Uterus (tissue), 2 donors: ENCODE measurements around the gene COL5A1.

ENCODE experiments used
- CTCF ChIP-seq, 4 experiments: fragments of 200-600 bp in 2 of 4; fragments of 450-650 bp in 2 of 4; sonication (generic) in 2 of 4; IDR thresholded peaks; one replicate each; pipeline ENCODE4 v1.5.1; 2016 to 2019; ENCODE audit warnings: antibody characterized with exemption in 4 of 4, mild to moderate bottlenecking in 2 of 4, moderate library complexity in 1 of 4
- POLR2A ChIP-seq, 2 donors: fragments of 450-650 bp; IDR thresholded peaks; one replicate each; pipeline ENCODE4 v1.6.1; 2016; ENCODE audit warnings: antibody characterized with exemption in 2 of 2, mild to moderate bottlenecking in 1 of 2, moderate library complexity in 1 of 2

GRCh38 chr9:134750450-134751155, 109.0 kb downstream of the COL5A1 start:
- TF ChIP-seq POLR2A (IDR thresholded peaks at IDR 0.05) (no peak), CTCF (IDR thresholded peaks at IDR 0.05) (no peak)
